Posterior cingulate gyrus (tissue), 11 donors: ENCODE data around the gene TSEN54.
A peak's percentile ranks its signal among the peaks of the same experiment; 100 is the strongest.
"Not testable (repeated sequence)": the region's sequence is repeated elsewhere in the genome, so short reads cannot be mapped to it uniquely, and the experiment has no call there.

Experiments
- DNase-seq, 10 donors: peaks; one replicate each; pipeline versions ENCODE4 v3.0.0 to v3.0.0-alpha.2; 2020 to 2021; ENCODE audit warnings: mixed read lengths in 3 of 10
- intact Hi-C: fragments of 100-400 bp; cut with DNase I; formaldehyde crosslinking; loops from one replicate; pipeline ENCODE4 v1.15.1; 2023

The TSEN54 gene

GRCh38 chr17:75515496-75516254, 653 bp upstream of the TSEN54 start, which contains the start of gene CASKIN2:
Gene CASKIN2, minus strand, starts transcription at chr17:75515537. Its CDS starts 1,733 bp downstream, at chr17:75513804.
- peak; percentile 93 to 99 (median 96) for DNase-seq
- intact Hi-C loops = loop anchor here (1.0 to 2.0 kb wide), 3 partner anchors 59 to 89 kb away; partner anchors contain the start of gene TMEM94

- intact Hi-C loops = loop anchor here (1.0 kb wide), 1 partner anchor 73 kb away; no protein-coding TSS in a partner anchor
- no peak for DNase-seq
Measured at GRCh38 chr17:75516619-75517296, 430 bp downstream of the TSEN54 start.

GRCh38 chr17:75517297-75517865, 1.1 kb downstream of the TSEN54 start:
- intact Hi-C loops = no loop called here
- DNase-seq = no peak

GRCh38 chr17:75518201-75518600, 1.9 kb downstream of the TSEN54 start:
- intact Hi-C loops = no loop called here
- DNase-seq = no peak

- no peak for DNase-seq
- intact Hi-C loops = no loop called here
Measured at GRCh38 chr17:75518983-75519537, 2.7 kb downstream of the TSEN54 start.

- intact Hi-C loops, DNase-seq: not testable (repeated sequence)
Measured at GRCh38 chr17:75520413-75520812, 4.1 kb downstream of the TSEN54 start.

GRCh38 chr17:75521290-75521689, 5.0 kb downstream of the TSEN54 start:
- intact Hi-C loops = no loop called here

GRCh38 chr17:75521951-75522727, 5.8 kb downstream of the TSEN54 start:
- intact Hi-C loops = no loop called here
- DNase-seq = no peak

More at GRCh38 chr17:75521290-75521689, 5.0 kb downstream of the TSEN54 start:
- DNase-seq = no peak

GRCh38 chr17:75523647-75524046, 7.3 kb downstream of the TSEN54 start:
- intact Hi-C loops = no loop called here
- no peak for DNase-seq

- DNase-seq = no peak
- intact Hi-C loops = no loop called here
Measured at GRCh38 chr17:75524269-75524969, 8.1 kb downstream of the TSEN54 start.

GRCh38 chr17:75524970-75525805, 8.9 kb downstream of the TSEN54 start, which contains the start of gene LLGL2:
Gene LLGL2, plus strand, starts transcription at chr17:75525697. Its CDS starts 17,730 bp downstream, at chr17:75543427.
- intact Hi-C loops = no loop called here
- DNase-seq = peak in 5 of 10 donors; percentile 46 to 94 (median 47)

- intact Hi-C loops = no loop called here
- DNase-seq = no peak
Measured at GRCh38 chr17:75525806-75526554, 9.7 kb downstream of the TSEN54 start.

GRCh38 chr17:75526555-75527270, 10.4 kb downstream of the TSEN54 start:
- DNase-seq = no peak
- intact Hi-C loops = no loop called here

- intact Hi-C loops = no loop called here
- no peak for DNase-seq
Measured at GRCh38 chr17:75530837-75531720, 14.8 kb downstream of the TSEN54 start.

GRCh38 chr17:75531721-75532072, 15.4 kb downstream of the TSEN54 start:
- intact Hi-C loops = no loop called here
- no peak for DNase-seq

GRCh38 chr17:75535119-75535537, 18.8 kb downstream of the TSEN54 start:
- intact Hi-C loops = no loop called here
- no peak for DNase-seq
